ENCODE measurements around the gene EXOC3L1.

- peak in 1 of 2 donors; percentile 58 for TF ChIP-seq CTCF (IDR thresholded peaks at IDR 0.05)
- no peak for TF ChIP-seq POLR2AphosphoS5 (IDR thresholded peaks at IDR 0.05)
Measured at GRCh38 chr16:67199011-67199807, 9.3 kb upstream of the EXOC3L1 start, which contains the start of gene ELMO3.
